ENCODE results near the gene HELZ2.
"Not testable (repeated sequence)": the region's sequence is repeated elsewhere in the genome, so short reads cannot be mapped to it uniquely, and the experiment has no call there.

Gene HELZ2, protein sequence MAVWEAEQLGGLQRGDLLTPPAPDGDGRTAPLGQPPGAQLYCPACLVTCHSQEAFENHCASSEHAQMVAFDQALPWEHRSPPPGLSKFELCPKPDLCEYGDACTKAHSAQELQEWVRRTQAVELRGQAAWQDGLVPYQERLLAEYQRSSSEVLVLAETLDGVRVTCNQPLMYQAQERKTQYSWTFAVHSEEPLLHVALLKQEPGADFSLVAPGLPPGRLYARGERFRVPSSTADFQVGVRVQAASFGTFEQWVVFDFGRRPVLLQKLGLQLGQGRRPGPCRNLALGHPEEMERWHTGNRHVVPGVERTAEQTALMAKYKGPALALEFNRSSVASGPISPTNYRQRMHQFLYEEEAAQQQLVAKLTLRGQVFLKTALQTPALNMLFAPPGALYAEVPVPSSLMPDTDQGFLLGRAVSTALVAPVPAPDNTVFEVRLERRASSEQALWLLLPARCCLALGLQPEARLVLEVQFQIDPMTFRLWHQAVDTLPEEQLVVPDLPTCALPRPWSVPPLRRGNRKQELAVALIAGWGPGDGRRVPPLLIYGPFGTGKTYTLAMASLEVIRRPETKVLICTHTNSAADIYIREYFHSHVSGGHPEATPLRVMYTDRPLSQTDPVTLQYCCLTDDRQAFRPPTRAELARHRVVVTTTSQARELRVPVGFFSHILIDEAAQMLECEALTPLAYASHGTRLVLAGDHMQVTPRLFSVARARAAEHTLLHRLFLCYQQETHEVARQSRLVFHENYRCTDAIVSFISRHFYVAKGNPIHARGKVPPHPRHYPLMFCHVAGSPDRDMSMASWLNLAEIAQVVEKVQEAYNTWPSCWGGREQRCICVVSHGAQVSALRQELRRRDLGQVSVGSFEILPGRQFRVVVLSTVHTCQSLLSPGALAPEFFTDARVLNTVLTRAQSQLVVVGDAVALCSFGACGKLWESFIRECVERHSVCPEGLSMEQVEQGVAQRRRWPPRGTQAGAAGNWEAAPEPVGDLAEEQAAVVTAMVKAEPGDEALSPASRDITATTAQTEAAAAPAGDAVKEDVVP (N-terminal part only)

DNA sequence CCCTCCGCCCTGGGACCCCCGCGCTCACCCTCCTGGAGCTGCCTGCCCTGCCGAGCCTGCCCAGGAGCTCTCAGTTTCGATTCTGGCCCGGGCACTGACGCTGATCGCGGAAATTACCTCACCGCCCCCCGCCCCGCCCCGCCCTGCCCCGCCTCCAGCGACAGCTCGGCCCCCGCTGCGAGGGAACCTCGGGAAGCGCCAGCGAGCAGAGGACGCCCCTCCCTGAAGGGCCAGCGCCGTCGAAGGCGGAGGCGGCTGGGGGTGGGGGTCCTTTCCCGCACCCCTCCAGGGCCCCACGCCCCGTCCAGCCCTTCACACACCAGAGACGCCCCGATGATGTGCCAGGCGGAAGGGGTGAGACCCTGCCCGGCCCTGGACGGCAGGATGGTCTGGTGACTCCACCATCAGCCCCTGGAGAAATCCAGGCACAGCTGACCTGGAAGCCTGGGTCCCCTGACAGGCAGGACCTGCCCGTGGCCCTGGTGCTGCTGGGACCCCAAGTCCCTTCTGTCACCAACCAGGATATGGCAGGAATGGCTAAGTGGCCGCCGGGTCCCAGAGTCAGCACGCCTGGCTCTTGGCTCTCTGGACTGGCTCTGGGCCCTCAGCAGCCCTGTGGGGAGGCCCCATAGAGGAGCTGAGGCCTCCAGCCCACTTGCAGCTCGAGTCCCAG lies at the start of gene HELZ2:
HELZ2 (minus strand) TSS at position 84 of the 673 bp plus-strand sequence. CDS start 1,854 bp downstream, outside the sequence.
- peak; percentile 78 for DNase-seq

DNA sequence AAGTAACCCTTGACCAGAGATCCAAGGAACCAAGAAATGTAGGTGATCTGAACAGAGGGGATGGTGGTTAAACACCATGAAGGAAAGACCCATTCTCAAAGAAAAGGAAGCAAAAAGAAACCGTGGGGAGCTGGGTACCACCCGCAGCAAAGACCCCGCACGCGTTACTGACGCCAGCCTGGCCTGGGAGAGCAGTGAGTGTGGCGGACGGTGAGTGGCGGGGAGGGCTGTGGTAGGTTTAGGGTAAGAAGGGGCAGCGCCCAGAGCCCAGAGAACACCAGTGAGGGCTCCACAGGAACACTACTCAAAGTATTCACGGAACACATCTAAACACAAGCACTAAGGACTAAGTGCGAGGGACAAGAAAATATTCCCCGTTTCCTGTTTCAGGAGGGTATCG lies 48.7 kb upstream of the HELZ2 start:
- no peak for DNase-seq

DNA sequence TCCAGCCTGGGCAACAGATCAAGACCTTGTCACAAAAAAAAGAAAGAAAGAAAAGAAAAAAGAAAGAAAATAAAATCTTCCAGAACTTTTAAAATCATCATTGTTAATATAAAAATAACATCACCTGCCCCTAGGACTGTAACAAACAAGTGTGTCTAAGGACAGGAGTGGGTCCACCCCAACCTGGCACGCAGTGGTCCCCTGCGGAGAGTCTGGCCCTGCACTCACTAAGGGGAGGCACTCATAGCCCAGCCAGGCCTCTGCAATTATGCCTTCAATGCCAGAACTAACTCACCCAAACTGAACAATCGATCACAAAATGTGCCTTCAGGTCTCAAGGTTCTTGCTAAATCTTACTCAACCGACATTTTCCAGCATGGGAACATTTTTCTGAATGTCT lies 48.1 kb upstream of the HELZ2 start:
- DNase-seq = no peak

DNA sequence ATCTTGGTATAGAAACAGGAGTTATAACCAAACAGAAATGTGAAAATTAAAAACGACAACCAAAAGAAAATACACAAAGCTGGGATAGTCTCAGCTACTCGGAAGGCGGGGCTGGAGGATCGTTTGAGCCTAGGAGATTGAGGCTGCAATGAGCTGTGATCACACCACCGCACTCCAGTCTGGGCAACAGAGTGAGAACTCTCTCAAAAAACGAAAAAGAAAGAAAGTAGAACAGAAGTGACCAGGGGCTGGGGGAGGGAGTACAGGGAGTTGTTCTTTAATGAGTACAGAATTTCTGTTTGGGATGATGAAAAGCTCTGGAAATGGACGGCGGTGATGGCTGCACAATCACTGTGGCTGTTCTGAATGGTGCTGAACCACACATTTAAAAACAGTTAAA lies 47.0 kb upstream of the HELZ2 start:
- DNase-seq = no peak

DNA sequence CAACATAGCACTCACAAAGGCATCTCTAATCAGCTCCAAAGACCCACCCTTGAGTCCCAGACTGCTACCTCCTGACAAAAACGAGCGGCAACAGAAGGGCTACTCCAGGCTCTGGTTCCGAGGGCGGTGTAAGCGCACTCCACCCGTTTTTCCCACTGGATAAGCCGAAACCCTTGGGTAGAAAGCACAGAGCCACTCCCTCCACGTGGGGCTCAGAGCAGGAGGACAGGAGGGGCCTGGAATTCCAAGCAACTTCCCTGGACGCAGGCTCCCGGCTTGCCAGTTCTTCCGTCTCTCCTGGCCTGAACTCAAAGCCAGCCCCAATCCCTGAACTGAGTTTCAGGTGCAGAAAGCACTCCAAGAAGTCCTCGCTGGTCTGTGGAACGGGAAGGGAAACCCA lies 45.5 kb upstream of the HELZ2 start:
- DNase-seq = no peak

DNA sequence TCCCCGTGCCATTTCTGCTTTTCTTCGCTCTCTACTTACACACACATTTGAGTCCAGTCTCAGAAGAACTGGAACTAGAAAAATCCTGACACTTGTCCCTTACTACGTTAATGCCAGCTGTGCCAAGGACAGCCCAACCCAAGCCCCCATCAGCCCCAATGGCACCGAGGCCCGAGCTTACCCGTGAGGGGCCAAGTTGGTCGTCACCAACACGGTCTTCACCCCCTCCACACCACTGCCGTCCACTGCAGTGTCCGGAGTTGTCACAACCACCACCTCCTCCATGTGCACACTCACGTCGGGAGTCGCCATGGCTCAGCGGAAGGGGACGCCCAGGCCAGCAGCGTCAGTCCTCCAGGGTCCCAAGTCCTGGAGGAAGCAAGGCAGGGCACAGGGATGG lies 45.0 kb upstream of the HELZ2 start:
- no peak for DNase-seq

DNA sequence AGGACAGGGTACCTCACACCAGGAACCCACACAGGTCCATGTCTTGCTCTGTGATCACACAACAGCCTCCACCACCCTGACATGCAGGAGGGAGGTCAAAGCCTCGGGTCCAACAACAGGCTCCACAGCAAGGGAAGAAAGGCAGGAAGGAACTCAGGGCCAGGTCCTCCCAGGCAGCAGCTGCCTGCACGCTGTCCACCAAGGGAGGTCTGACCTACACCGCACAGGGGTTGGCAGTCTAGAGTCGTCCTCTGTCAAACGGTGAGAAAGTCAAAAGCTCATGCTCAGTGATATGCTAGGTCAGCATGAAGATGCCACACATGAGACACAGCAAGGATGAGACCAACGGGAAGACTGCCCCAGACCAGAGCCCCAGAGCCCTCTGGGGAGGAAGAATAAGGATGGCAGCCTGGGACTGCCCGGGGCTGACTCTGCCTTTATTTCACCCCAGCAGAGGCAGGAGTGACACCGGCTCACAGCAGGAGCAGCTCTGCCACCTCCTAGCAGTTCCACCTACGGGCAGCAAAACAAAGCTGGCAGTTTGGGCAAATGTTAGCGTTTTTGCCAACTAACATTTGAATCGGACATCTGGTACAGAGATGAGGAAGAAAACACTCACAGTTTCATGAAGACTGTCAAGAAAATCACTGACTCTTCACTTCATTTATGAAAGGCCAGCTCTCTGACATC lies 44.4 kb upstream of the HELZ2 start:
- no peak for DNase-seq

DNA sequence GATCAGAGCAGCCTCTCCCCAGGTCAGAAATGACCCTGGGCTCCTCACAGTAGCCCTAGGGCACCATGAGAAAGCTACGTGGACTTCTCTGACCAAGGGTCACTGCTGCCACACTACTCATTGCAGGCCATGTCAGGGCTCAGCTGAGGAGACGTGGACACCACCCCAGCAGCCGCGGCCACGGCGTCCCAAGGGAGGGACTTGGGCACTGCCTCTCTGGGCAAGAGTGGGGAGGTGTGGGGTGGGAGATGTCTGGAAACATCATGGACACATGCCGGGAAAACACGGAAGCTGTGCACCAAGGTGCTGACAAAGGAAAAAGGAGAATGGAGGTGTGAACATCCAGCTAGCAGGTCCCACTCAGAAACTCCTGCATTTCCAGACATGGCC lies 43.8 kb upstream of the HELZ2 start:
- DNase-seq = no peak

DNA sequence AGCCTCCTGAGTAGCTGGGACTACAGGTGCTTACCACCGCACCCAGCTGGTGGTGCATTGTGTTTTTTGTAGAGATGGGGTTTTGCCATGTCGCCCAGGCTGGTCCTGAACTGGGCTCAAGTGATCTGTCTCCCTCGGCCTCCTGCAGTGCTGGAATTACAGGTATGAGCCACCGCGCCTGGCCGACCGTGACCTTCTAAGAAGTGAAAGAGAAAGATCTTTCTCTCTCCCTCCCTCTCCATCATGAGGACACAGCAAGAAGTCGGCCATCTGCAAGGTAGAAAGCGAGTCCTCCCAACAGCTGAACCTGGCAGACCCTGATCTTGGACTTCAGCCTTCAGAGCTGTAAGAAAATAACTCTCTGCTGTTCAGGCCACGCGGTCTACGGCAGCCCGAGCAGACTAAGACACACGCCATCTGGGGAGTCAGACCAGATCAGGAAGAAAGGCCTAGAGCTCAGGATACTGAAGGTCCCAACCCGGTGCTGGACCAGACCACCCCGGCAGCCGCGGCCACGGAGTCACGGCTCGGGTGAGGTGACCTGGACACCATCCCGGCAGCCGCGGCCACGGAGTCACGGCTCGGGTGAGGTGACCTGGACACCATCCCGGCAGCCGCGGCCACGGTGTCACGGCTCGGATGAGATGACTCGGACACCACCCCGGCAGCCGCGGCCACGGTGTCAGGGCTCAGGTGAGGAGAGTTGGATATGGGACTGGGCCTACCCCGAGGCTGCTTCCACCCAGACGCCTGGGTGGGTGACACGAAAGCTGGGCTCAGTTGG lies 43.2 kb upstream of the HELZ2 start:
- DNase-seq = no peak

DNA sequence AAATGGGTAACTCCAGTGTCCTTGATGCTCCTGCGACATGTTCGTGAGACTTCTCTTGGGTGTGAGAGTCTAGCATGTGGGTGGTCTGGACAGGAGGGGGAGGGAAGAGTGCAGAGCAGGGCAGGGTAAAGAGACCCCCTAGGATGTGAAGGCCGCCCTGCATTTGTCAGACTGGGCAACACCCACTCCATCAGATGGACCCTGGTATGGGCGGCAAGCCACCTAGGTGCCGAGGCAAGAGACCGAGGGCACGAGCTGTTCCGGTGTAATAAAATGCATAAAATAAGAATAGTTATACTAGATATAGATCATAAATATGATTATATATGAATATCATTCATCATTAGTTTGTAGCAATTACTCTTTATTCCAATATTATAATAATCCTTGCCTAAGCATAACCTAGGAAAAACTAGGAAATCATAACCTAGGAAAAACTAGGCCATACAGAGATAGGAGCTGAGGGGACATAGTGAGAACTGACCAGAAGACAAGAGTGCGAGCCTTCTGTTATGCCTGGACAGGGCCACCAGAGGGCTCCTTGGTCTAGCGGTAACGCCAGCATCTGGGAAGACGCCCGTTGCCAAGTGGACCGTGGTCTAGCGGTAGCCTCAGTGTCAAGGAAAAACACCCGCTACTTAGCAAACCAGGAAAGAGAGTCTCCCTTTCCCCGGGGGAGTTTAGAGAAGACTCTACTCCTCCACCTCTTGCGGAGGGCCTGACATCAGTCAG lies 40.0 kb upstream of the HELZ2 start:
- DNase-seq = not testable (repeated sequence)

DNA sequence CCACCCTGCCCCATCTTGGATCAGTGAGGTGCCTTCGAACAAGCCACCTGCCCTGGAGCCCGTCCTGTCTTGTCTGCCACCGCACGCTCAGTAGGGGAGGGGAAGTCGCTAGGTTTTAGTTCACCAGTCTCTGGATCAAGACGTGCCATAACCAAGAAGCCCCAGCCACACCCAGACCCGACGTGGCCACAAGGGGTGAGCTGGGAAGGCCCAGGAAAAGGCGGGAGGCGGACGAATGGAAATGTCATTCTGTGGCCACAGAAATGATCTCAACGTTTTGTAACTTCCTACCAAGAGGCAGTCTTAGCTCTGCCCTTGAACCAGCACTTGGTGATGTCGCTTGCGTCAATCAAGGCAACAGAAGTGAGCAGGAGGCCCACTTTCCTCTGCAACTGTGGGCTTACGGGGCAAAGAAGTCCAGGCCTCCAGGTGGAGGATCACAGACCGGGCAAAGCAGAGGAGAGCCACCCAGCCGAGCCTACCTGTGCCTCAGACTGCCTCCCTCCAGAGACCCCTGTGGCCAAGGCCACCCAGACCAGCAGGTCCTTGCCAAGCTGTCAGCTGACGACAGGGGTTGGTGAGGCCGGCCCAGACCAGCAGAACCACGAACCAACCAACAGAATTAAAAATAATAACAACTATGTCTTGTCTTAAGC lies 38.4 kb upstream of the HELZ2 start:
- no peak for DNase-seq

DNA sequence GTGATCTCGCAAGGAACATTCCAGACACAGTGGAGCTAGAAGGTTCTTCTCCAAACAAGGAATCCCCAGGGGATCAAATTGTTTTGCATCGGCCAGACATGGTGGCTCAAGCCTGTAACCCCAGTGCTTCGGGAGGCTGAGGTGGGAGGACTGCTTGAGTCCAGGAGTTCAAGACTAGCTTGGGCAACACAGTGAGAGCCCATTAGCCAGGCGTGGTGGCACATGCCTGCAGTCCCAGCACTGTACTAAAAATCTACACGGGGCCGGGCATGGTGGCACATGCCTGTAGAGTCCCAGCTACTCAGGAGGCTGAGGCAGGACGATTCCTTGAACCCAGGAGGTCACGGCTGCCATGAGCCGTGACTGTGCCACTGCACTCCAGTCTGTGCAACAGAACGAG lies 37.6 kb upstream of the HELZ2 start:
- no peak for DNase-seq

DNA sequence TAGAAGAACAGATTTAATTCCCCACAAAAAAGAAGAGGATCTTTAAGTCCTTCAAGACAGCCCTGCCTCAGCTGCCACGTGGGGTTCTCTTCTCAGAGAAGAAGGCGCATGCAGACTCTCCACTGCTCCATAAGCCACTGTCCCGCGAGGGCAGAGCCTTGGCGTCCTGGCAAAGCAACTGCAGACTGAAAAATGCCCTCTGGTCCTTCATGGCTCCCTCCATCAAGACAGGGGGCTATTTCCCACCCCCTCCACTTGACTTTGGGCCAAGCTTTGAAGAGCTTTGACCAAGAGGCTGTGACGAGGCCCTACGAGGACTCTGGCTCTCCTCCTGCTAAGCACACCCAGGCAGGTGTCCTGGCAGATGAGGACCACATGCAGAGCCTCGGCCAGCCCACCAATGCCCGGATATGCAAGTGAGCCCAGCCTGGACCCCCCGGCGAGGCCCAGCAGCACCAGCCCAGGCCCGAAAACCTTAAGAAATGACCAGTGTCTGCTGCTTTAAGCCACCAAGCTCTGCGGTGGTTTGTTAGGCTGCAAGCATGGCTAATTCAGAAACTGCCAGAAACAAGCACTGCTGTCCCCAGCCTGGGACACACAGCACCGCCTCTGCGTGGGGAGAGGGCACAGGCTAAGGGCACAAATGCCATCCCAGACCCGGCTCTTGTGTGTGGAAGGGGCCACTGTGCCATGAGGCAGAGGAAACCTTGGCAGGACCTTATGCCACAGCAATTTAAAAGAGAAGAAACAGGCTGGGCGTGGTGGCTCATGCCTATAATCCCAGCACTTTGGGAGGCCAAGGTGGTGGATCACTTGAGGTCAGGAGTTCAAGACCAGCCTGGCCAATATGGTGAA lies 36.8 kb upstream of the HELZ2 start:
- no peak for DNase-seq

DNA sequence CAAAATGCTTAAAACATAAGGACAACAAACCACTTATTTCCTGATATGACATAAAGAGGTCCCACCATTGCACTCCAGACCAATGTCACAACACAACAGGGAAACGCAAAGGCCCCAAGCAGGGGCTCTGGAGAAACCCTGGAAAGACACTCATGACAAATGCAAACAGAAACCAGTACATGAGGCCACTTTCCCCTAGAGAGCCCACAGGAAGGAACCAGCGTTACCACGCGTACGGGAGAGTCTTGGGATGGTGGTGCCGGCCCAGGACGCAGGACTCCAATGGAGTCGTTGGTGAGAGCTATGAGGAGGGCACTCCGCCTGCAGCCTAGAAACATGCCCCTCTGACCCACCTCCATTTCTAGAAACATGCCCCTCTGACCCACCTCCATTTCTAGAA lies 32.6 kb upstream of the HELZ2 start:
- no peak for DNase-seq

DNA sequence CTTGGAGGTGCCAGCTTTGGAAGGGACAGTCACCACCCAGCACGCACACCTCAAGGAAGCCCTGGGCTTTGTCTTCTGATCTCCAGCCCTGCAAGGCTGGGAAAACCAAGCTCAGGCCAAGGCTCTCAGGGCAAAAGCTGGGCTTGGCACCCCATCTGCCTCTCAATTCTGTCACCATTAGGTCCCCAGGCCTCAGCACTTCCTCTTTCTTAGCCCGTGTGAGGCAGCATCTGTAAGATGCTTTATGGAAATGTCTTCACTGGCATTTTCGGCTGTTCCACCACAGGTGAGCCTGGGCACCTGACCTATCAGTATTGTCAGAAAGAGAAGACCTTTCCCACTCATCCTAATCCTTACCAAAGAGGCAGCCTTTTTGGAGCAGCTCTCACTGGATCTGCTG lies 28.3 kb upstream of the HELZ2 start:
- no peak for DNase-seq

DNA sequence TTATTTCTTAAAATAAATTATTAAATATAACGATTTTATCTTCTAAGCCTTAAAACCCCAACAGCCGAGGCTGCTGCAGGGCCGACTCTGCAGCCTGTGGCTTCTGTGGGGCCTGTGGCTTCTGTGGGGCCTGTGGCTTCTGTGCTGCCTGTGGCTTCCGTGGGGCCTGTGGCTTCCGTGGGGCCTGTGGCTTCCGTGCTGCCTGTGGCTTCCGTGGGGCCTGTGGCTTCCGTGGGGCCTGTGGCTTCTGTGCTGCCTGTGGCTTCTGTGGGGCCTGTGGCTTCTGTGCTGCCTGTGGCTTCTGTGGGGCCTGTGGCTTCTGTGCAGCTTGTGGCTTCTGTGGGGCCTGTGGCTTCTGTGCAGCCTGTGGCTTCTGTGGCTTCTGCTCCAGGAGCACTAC lies 27.6 kb upstream of the HELZ2 start:
- DNase-seq = not testable (repeated sequence)

DNA sequence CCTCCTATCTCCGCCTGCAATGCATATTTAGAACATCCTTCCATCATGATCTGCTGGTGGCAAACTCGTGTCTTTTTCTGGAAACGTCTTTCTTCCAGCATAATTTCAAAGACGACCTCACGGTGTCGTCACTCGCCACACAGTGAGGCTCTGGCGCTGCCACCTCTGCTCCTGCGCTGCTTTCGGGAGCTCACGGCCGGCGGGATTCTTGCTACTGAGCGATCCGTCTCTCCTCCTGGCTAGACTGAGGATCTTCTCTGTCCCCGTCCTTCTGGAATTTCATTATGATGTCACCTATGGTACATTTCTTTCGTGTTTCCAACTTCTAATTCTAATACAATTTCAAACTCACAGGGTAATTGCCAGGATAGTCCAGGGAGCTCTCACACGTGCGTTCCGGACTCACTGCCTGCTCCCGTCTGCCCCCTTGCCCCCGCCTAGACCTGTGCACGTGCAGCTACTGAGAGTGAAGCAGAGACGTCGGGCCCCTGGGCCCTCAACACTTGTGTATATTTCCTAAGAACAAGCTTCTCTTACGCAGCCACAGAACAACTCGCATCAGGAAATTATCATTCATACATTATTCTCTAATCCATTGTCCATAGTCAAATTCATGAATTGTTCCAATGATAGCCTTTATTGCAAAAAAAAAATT lies 25.5 kb upstream of the HELZ2 start:
- no peak for DNase-seq

DNA sequence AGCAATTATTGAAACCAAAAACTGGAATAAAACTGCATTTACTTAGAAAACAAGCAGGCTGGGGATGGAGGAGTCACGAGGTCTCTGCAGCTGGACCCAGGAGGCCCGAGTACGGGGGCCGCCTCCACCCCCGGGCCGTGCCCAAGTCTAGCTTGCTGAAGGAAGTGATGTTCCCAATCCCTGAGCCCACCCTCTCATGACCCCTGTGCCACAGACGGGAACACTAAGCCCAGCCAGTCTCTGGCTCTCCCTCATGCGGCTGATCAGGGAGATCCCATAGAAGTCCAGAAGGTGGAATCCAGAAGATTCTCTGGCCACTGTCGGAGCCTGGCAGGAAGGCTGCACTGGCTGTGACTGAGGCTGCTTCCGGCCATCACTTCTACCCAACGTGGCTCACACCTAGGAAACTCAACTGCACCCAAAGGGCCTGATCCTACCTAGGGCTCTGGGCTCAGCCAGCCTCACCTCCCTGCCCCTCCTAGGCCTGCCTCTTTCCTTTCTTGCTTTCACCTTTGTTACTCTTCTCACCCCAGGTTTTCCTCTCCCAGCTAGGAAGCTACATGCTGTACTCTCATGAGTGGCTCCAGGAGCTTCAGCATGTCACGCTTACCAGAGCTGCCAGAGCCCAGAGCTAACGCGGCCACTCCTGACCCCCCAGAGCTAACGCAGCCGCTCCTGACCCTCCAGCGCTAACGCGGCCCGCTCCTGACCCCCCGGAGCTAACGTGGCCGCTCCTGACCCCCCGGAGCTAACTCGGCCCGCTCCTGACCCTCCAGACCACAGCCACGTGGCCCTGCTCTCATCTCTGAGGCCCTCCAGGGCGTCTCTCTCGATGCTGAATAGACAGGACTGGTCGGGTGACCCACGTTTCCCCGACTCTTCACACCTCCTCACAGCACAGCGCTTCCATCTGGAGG lies 24.7 kb upstream of the HELZ2 start:
- DNase-seq = no peak
